ENCODE results near the gene TESPA1.

DNA sequence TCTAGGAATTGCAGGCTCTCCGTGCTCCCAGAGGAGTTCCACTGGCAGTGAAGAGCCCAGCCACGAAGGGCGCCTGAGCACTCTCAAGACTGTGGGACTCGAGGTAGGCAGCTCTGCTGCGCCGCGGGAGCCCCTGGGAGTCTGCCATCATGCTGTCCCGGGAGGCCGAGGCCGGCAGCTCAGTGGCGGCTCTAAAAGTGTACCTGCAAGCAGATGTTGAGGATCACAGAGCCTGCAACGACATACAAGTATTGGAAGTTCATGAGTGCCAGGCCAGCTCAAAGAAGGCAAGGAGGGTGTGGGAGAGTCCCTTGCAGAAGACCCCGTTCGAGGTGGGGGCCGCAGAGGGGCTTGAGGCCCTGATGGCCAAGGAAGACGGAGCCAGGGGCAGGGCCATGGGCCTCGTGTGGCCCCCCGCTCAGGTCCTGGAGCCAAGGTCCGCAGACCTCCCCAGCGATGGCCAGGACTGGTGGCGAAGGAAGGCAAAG, 67.5 kb downstream of the TESPA1 start:
- TF ChIP-seq, protein P1, sequence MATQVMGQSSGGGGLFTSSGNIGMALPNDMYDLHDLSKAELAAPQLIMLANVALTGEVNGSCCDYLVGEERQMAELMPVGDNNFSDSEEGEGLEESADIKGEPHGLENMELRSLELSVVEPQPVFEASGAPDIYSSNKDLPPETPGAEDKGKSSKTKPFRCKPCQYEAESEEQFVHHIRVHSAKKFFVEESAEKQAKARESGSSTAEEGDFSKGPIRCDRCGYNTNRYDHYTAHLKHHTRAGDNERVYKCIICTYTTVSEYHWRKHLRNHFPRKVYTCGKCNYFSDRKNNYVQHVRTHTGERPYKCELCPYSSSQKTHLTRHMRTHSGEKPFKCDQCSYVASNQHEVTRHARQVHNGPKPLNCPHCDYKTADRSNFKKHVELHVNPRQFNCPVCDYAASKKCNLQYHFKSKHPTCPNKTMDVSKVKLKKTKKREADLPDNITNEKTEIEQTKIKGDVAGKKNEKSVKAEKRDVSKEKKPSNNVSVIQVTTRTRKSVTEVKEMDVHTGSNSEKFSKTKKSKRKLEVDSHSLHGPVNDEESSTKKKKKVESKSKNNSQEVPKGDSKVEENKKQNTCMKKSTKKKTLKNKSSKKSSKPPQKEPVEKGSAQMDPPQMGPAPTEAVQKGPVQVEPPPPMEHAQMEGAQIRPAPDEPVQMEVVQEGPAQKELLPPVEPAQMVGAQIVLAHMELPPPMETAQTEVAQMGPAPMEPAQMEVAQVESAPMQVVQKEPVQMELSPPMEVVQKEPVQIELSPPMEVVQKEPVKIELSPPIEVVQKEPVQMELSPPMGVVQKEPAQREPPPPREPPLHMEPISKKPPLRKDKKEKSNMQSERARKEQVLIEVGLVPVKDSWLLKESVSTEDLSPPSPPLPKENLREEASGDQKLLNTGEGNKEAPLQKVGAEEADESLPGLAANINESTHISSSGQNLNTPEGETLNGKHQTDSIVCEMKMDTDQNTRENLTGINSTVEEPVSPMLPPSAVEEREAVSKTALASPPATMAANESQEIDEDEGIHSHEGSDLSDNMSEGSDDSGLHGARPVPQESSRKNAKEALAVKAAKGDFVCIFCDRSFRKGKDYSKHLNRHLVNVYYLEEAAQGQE (IDR thresholded peaks at IDR 0.05; ENCODE audit: insufficient read depth in 1 of 2, low read depth in 2 of 2, low read length in 1 of 2) = no peak
- TF ChIP-seq POLR2AphosphoS5 (IDR thresholded peaks at IDR 0.05; ENCODE audit: low read depth, low read length) = no peak
- no peak for TF ChIP-seq CTCF (IDR thresholded peaks at IDR 0.05)
- no peak for TF ChIP-seq SIN3A (IDR thresholded peaks at IDR 0.05; ENCODE audit: borderline replicate concordance, insufficient read depth, low read depth, low read length)
